CD4-positive, alpha-beta T cell treated with Interleukin-15 for 1 hour (primary cell): Measurements from ENCODE around the gene RCOR2.
A peak's percentile ranks its signal among the peaks of the same experiment; 100 is the strongest.
"Not testable (repeated sequence)": the region's sequence is repeated elsewhere in the genome, so short reads cannot be mapped to it uniquely, and the experiment has no call there.

ENCODE experiments used
- DNase-seq: peaks from one replicate; pipeline ENCODE4 v3.0.0-alpha.2; 2020

RCOR2 gene

DNA sequence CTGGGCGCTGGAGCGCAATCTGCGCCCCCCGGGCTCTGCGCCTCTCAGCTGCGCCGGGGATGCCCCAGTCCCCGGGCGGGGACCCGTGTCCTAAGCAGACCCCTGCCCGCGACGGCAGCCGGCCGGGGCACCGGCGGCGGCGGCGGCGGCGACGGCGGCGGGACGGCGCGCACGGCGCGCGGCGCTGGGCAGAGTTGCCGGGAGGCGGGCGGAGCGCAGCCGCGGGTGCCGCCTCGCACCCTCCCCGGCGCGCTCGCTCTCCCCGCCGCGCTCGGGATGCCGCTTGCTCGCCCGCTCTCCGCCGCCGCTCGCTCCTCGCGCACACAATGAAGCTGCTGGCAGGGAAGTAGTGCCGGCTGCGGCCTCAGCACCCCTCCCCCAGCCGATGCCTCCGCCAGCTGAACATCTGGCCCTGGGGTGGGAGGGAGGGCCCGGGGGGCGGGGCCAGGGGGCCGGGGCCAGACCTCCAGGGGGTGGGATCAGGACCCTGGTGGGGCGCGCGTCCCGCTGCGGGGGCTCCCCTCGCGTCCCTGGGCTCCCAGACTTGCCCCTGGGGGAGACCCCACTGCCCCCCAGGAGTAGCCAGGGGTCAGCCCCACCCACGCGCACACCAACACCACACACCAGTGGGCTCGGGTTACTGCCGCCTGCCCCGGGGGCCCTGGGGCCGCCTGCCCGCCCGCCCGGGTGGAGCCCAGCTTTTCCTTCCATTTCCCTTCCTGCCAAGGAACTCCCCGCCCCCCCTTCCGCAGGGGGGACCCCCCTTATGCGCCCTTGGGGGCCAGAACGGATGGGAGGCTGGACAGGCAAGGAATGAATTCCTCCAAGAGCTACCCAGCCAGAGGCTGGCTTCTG, at the start of gene RCOR2:
Gene RCOR2, minus strand, starts transcription at position 328 of the 855 bp plus-strand sequence. CDS start 708 bp downstream, outside the sequence.
- DNase-seq, result peak; percentile 72

DNA sequence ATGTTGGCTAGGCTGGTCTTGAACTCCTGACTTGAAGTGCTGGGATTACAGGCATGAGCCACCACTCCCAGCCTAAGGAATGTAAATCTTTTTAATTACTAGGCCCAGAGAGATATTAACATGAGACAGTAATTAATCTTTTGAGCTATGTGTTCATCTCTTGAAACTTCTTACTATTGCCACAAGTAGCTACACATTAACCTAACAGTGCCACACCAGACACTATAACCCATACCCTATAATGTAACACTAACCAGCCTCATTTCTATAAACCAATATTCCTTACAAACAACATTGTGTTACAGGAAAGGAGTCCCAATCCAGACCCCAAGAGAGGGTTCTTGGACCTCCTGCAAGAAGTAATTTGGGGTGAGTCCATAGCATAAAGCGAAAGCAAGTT, 49.5 kb upstream of the RCOR2 start:
- DNase-seq, result no peak

DNA sequence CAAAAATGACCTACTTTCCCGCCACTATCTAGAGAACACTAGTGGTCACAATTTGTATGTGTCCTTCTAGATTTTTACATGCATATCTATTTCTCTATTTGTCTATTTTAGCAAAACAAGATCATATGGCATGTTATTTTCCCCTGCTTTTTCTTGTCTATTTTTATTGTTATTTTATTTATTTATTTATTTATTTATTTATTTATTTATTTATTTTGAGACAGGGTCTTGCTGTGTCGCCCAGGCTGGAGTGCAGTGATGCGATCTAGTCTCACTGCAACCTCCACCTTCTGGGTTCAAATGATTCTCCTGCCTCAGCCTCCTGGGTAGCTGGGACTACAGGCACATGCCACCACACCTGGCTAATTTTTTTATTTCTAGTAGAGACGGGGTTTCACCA, 46.9 kb upstream of the RCOR2 start:
- DNase-seq, result not testable (repeated sequence)

DNA sequence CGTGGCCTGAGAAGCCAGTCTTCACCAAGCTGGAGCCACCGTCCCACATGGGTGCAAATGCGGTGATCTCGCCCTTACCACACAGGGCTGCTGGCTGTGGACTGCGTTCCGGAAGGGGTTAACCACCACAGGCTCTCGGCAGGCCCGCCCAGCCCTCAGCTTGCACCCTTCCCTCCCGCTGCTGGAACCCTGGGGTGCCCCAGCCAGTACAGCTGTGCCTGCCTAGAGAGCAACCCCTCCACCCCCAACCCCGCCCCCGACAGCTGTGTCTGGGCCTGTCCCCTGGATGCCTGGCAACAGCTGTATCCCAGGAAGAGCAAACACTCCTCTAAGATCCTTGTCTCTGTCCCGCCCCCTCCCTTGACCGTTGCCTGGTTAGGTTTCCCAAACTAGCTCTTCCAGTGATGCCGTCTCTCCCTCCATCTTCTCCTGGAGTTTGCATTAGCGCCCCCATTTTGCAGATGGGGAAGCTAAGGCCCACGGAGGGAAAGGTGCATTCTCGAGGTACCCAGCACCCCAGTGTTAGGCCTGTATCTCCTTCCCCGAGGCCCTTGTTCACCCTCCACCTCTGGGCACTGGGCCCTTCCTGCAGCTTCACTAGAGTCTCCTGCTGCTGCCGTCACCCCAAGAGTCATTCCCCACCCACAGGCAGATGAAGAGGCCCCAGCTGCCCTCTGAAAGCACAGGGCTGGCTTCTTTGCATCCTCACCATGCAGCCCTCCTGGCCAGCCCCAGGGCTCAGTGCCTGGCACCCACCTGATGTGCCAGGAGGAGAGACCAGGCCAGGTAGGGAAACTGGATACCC, 44.8 kb upstream of the RCOR2 start:
- peak; percentile 46 for DNase-seq

DNA sequence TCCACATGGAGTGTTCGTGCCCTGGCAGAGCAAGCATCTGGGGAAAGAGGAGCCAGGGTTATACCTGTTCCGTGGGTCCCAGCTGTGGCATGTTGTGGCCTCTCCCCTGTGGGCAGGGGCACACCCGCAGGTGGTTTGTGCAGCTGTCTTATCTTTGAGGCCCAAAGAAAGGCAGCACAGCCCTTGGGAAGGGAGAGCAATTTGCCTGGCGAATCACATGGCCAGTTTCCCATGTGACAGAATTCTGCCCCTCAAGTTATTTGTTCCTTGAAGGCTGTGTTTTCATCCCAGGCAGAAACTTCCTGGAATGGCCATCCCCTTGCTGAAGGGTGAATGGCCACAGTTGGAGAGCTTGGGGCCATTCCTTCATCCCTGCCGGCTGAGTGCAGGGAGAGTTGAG, 41.0 kb upstream of the RCOR2 start:
- no peak for DNase-seq

DNA sequence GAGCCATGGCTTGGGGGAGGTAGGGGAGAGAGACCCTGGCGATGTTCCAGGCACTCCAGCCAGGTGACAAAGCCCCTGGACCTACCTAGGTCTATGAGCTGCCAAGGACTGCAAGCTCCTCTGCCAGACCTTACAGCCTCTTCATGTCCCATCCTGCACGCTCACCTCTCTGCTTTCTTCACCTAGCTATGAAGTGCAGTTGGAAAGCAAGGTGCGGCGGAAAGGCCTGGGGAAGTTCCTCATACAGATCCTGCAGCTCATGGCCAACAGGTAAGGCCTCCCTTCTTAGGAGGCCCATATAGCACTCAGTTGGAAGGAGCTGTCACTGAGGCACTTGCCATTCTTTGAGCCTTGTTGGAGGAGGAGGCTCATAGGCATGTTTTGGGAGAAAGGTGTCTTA, 35.6 kb upstream of the RCOR2 start:
- DNase-seq, result no peak

DNA sequence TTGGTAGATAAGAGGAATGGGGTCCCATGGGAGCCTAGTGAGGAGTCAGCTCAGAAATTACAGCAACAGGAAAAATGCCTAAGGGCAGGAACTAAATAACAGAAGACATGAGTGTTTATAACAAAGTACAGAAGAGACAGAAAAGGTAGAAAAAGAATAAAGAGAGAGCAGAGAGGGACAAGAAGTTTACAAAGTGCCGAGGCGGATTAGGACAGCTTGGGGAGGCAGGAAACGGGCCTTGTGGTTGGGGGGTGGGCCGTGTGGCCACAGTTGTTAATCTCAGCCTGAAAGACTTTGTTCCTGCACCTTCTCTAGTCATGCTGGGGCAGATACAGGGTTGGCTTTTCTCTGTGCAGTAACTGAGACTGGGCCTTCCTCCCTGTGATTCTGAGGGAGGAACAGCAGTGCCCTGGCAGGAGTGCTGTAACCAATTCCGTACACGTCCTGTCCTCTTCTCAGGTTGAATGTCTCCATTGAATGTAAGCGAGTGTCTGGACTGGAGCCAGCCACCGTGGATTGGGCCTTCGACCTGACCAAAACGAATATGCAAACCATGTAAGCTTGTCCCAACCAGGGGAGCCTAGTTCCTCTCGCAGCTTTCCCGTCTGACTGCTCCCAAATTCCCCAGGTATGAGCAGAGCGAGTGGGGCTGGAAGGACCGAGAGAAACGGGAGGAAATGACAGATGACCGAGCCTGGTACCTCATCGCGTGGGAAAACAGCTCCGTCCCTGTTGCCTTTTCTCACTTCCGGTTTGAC, 35.0 kb upstream of the RCOR2 start:
- DNase-seq, result peak; percentile 35

DNA sequence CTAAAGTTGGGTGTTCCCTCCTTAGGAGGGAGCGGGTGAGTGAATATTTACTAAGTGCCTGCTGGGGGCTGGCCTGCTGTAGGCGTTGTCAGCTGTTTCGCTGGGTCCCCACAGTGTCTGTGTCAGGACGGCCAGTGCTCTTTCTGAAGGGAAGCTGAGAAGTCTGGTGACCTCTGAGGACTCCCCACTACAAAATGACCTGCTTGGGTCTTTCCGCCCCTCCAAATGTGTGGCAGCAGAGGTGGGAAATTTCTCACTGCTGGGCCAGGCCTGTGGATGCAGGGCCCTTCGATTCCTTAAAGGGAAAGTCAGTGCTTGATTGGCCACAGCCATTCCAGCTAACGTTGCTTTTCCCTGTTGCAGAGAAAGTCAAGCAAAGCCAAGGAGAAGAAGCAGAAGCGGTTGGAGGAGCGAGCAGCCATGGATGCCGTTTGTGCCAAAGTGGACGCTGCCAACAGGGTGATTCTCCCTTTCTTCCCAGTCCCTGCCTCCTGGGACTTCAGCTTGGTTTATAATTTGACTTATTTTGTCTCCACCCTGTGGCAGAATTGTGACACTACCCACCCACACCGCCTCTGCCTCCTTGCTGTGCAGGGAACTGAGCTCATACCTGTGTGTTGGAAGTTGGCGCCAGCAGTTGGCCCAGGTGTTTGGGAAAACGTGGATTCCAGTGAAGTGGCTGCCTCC, 28.7 kb upstream of the RCOR2 start:
- peak; percentile 44 for DNase-seq

DNA sequence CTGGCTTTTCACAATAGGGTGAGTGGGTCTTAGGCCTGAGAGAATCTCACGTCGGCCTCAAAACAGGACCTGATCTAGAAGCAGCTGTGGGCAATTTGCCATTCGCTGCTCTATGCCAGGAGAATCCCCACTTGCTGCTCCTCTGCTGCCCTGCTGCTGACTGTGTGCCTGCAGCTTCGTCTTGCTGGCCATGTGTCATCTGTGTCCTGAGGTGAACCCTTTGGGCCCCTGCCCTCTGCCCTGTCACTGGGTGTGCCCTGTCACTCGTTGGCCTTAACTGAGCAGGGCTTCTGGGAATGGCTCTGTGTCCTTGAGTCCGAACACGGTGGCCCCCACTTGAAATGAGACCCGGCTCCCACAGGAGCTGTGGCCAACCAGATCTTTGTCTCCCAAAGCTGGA, 28.0 kb upstream of the RCOR2 start:
- no peak for DNase-seq

DNA sequence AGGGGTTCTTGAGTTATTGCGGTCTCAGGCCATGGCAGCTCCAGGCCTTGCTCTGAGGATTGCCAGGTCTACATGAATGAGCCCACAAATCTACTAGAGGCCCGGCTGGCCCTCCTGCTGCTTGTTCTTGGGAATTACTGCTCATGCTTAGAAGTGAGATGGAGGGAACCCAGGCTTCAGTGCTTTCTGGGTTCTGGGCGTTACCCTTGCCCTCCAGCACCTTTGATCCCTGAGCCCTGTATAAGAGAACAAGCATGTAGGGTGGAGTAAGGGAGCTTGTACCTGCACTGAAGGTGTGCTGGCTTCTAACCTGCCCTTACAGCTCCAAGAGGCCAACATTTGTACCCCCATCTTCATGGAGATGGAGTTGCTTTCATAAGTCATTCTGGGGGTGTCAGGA, 25.8 kb upstream of the RCOR2 start:
- no peak for DNase-seq

DNA sequence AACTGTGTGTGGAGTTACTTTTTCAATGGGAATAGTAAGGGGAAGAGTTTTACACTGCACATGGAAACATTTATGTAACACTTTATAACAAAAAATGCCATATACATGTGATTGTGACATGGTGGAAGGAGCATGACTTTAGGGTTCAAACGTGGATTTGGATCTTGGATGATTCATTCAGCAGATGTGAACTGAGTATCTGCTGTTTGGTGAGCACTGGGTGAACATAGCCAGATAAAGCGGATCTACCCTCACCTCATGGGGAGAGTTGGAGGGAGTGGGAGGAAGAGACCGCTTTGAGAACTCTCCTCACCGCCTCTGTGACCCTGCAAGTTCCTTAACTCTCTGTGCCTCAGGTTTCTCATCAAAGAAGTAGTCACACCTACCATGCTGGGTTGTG, 24.9 kb upstream of the RCOR2 start:
- DNase-seq, result no peak

DNA sequence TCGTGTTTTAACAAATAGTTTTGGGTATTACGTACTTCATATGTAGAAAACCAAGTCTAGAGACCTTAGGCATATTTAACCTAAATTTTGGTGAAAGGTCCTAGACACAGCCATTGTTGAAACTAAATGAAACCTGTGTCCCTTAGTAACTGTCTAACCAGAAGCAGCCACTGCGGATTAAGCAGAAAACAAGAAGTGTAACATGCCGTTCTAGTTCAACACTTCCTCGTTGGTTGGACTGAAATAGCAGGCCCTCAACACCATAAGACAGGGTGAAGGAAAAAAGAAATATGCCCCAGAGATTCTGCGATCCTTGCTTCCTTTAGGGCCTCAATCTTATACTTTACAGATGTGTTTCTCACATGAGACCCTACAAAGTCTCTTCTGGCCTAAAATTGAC, 23.8 kb upstream of the RCOR2 start:
- DNase-seq, result no peak

DNA sequence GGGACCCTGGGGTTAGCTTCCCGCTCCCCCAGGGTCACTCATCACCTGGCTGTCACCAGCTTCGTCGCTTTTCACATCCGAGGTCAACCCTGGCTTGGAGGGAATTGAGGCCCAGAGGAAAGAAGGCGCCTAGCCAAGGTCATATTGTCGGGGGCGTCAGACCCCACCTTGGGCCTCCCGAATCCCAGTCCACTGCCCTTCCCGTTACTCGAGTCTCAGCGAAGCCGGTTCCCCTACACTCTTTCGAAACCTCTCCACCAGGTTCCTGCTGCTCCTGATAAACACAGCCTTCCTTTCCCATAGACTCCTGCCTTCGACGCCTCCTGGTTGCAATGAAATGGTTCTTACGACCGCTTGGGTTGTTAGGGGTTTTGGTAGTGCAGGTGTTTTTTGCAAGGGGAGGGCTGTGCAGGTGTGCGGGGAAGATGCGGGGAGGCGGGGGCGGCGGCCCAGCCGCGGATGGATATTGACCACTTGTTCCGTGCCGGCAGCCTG, 22.5 kb upstream of the RCOR2 start:
- no peak for DNase-seq

DNA sequence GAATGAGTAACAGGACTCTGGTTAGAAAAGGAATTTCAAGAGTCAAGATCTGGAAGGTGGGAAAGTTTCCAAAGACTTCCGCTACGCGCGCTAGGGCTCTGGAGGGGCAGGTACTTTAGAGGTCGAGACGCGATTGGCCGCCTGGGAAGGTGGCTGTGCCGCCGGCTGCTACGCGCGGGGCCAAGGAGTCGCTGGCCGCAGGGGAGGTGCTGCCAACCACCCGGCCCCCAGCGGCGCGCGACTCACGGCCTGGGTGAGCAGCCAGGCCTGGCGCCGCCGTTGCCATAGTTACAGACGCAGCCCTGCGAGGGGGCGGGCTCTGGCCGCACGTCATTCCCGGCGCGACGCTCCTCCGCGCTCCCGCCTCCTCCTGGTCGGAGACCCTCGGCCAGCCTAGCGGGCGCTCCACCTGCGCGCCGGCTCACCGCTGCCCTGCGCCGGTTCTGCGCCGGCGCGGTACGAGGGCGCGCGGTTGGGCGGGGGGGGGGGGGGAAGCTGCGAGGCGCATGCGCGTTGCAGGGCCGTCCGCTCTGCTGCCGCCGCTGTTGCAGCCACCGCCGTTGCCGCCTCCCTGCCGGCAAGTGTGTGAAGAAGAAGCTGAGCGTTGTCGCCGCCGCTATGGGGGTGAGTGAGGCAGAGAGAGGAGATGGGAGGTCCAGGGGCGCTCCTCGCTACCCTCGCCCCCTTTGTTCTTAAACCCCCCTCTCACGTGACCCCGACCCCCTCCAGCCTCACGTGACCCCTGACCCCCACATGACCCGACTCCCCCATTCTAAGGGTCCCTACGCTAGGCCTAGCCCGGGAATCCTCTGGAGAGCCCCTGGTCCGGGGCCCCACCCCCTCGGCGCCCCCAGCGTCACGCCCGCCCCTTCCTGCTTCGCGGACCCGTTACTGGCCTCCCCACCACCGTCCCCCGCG, 21.8 kb upstream of the RCOR2 start, which contains the start of gene NAA40:
Gene NAA40, plus strand, starts transcription at position 524 of the 918 bp plus-strand sequence. Its CDS starts 95 bp downstream, at position 619.
- DNase-seq, result peak; percentile 96

DNA sequence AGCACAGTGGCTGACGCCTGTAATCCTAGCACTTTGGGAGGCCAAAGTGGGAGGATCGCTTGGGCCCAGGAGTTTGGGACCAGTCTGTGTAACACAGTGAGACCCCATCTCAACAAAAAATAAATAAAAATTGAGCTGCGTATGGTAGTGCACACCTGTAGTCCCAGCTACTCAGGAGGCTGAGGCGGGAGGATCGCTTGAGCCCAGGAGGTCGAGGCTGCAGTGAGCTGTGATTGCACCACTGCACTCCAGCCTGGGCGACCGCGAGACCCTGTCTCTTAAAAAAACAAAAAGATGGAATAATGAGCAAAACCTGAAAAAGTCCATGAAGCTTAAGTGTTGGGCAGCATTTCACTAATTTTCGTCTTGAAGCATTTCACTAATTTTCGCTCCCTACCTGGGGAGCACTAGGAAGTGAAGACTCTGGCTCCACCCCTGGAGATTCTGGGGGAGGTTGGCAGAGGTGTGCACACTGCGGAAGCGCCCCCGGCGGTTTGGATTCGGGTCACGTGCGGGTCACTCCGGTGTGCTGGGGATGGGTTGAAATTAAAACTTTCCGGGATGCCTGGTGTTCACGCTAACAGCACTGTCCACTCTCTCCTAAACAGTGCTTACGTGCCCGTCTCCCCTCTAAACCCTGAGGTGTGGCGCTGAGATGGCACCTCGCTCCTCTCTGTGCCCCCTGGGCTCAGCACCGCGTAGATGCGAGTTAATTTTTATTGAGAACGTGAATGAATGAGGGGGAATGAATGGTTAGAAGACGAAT, 20.9 kb upstream of the RCOR2 start:
- no peak for DNase-seq

DNA sequence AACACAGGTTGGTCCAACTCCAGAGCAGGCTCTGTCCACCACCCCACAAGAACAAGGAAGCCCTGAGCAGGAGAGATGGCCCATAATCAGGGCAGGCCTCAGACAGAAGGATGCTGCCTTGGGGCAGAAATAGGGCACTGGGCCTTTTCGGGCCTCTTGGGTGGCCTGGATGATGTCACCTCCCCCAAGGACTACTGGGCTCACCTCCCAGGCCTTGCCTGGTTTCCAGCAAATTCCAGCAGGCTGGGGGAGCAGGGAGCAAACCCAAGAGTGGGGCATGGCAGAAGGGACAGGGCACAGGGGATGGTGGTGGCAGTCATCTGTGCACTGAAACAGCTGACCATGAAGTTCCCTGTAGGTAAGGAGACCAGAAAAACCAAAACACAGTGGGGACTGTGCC, 16.5 kb upstream of the RCOR2 start:
- DNase-seq, result no peak

DNA sequence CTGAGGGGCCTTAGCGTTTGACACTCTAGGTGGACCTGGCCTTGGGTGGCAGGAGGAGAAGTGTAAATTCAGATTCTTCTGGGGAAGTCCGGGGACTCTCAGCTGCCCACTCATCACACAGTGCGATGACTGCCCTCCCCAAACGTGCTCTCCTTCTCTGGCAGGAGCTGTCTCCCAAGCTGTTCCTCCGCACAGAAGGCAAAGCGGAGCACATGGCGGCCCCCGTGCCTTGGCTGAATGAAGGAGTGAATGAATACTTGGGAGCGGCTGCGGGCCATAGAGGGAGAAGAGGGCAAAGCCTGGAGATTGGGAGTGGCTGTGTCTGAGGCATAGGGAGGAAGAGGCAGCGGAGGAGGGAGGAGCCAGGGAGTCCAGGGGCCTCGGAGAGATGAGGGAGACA, 14.9 kb upstream of the RCOR2 start:
- no peak for DNase-seq

DNA sequence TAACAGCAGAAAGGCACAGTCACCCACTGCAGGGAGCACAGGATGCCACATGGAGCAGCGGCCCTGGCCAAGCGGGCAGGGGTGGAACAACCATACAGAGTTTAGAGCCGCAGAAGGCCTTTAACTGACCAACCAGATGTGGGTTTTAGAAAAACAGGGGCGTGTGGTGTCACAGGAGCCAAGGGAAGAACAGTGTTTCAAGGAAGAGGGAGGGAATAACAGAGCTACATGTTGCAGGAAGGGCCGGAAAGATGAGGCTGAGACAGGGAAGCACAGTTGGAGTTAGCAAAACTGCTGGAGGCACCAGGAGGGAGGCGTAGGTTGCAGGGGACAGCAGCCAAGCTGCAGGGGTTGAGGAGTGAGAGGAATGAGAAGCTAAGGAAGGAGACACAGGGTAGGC, 14.1 kb upstream of the RCOR2 start:
- DNase-seq, result no peak

DNA sequence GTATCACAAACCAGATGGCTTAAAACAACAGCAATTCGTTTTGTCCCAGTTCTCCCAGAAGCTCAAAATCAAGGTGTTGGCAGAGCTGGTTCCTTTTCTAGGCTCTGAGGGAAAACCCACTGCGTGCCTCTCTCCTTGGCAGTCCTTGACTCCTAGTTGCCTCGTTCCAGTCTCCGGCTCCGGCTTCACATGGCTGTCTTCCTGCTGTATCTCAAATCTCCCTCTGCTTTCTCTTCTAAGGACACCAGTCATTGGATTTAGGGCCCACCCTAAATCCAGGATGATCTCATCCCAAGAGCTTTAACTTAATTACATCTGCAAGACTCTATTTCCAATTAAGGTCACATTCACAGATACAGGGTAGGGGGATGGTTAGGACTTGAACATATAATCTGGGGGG, 12.7 kb upstream of the RCOR2 start:
- no peak for DNase-seq

DNA sequence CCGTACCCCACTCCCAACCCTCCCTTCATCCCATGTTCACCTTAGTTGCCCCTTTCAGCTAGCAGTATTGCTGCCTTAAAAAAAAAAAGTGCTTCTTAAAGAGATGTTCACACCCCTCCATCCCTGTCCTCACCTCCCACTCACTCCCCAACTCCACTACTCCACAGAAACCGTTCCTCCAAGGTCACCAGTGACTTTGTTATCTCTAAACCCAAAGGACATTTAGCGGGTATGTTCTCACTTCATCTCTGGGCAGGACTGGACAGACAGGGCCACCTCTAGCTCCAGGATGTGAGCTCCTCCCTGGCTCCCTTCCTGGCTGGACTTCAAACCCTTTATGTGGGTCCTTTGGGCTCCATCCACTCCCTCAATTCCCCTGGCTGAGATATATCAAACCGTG, 6.4 kb upstream of the RCOR2 start:
- DNase-seq, result no peak
